Measurements from ENCODE around the gene DMRTB1.

DMRTB1 gene

DNA sequence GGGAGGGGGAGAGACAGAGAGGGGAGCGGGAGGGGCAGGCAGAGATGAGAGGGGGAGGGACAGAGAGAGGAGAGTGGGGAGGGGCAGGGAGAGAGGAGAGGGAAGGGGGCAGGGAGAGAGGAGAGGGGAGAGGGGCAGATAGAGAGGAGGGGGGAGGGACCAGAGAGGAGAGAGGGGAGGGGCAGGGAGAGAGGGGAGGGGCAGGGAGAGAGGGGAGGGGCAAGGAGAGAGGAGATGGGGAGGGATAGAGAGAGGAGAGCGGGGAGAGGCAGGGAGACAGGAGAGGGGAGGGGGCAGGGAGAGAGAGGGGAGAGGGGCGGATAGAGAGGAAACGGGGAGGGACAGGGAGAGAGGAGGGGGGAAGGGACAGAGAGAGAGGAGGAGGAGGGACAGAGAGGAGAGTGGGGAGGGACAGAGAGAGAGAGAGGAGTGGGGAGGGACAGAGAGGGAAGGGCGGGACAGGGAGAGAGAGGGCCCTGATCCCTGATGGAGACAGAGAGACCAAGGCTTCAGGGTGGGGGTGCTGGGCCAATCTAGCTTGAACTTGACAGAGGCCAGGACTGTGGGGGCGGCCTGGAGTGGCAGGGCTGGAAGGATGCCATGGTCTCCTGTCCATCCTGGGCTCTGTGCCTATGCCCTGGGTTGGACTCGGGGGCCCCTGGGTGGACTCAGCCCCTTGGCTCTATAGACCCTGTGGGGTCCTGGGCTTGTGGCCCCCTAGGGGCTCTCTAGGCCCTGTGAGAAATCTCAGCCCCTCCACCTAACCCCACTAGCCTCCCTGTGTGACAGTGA lies 43.6 kb downstream of the DMRTB1 start (continued):
- TF ChIP-seq, protein P1, sequence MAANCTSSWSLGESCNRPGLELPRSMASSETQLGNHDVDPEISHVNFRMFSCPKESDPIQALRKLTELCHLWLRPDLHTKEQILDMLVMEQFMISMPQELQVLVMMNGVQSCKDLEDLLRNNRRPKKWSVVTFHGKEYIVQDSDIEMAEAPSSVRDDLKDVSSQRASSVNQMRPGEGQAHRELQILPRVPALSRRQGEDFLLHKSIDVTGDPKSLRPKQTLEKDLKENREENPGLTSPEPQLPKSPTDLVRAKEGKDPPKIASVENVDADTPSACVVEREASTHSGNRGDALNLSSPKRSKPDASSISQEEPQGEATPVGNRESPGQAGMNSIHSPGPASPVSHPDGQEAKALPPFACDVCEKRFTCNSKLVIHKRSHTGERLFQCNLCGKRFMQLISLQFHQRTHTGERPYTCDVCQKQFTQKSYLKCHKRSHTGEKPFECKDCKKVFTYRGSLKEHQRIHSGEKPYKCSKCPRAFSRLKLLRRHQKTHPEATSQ (tag by site-specific recombination; IDR thresholded peaks at IDR 0.05) = peak; percentile 72; the same call in 1 of the 2 replicates
- no peak for TF ChIP-seq ZNF785 (tag by site-specific recombination; IDR thresholded peaks at IDR 0.05)
- no peak for TF ChIP-seq ZNF223 (tag by site-specific recombination; IDR thresholded peaks at IDR 0.05)
- no peak for TF ChIP-seq ZNF335 (tag by site-specific recombination; conservative IDR thresholded peaks at IDR 0.05)
- TF ChIP-seq ZNF626 (tag by site-specific recombination; IDR thresholded peaks at IDR 0.05) = no peak
- no peak for TF ChIP-seq ZNF623 (tag by site-specific recombination; IDR thresholded peaks at IDR 0.05)
- peak; percentile 58; the same call in 1 of the 2 replicates for TF ChIP-seq GLIS2 (tag by site-specific recombination; IDR thresholded peaks at IDR 0.05)
- TF ChIP-seq, protein P2, sequence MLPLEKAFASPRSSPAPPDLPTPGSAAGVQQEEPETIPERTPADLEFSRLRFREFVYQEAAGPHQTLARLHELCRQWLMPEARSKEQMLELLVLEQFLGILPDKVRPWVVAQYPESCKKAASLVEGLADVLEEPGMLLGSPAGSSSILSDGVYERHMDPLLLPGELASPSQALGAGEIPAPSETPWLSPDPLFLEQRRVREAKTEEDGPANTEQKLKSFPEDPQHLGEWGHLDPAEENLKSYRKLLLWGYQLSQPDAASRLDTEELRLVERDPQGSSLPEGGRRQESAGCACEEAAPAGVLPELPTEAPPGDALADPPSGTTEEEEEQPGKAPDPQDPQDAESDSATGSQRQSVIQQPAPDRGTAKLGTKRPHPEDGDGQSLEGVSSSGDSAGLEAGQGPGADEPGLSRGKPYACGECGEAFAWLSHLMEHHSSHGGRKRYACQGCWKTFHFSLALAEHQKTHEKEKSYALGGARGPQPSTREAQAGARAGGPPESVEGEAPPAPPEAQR (tag by site-specific recombination; IDR thresholded peaks at IDR 0.05) = no peak
- TF ChIP-seq ZBTB6 (tag by site-specific recombination; IDR thresholded peaks at IDR 0.05) = no peak
- TF ChIP-seq, protein P3, sequence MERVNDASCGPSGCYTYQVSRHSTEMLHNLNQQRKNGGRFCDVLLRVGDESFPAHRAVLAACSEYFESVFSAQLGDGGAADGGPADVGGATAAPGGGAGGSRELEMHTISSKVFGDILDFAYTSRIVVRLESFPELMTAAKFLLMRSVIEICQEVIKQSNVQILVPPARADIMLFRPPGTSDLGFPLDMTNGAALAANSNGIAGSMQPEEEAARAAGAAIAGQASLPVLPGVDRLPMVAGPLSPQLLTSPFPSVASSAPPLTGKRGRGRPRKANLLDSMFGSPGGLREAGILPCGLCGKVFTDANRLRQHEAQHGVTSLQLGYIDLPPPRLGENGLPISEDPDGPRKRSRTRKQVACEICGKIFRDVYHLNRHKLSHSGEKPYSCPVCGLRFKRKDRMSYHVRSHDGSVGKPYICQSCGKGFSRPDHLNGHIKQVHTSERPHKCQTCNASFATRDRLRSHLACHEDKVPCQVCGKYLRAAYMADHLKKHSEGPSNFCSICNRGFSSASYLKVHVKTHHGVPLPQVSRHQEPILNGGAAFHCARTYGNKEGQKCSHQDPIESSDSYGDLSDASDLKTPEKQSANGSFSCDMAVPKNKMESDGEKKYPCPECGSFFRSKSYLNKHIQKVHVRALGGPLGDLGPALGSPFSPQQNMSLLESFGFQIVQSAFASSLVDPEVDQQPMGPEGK (tag by site-specific recombination; IDR thresholded peaks at IDR 0.05) = peak; percentile 62
- TF ChIP-seq SALL2 (tag by site-specific recombination; IDR thresholded peaks at IDR 0.05; ENCODE audit: borderline replicate concordance) = no peak
- no peak for TF ChIP-seq ZNF248 (tag by site-specific recombination; IDR thresholded peaks at IDR 0.05)
- 0 out of 2 replicates have a peak, but pooled peaks have one; percentile 13 for TF ChIP-seq EGR2 (tag by site-specific recombination; IDR thresholded peaks at IDR 0.05; ENCODE audit: low read depth)
- no peak for TF ChIP-seq ZNF561 (tag by site-specific recombination; IDR thresholded peaks at IDR 0.05; ENCODE audit: borderline replicate concordance)
- peak; percentile 82 for TF ChIP-seq ZNF398 (tag by site-specific recombination; IDR thresholded peaks at IDR 0.05)
- TF ChIP-seq SCRT1 (tag by site-specific recombination; IDR thresholded peaks at IDR 0.05; ENCODE audit: borderline replicate concordance) = no peak
- TF ChIP-seq SP2 (tag by site-specific recombination; IDR thresholded peaks at IDR 0.05) = peak; percentile 70
- TF ChIP-seq, protein P4, sequence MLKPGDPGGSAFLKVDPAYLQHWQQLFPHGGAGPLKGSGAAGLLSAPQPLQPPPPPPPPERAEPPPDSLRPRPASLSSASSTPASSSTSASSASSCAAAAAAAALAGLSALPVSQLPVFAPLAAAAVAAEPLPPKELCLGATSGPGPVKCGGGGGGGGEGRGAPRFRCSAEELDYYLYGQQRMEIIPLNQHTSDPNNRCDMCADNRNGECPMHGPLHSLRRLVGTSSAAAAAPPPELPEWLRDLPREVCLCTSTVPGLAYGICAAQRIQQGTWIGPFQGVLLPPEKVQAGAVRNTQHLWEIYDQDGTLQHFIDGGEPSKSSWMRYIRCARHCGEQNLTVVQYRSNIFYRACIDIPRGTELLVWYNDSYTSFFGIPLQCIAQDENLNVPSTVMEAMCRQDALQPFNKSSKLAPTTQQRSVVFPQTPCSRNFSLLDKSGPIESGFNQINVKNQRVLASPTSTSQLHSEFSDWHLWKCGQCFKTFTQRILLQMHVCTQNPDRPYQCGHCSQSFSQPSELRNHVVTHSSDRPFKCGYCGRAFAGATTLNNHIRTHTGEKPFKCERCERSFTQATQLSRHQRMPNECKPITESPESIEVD (tag by site-specific recombination; IDR thresholded peaks at IDR 0.05) = no peak
- TF ChIP-seq ZNF280D (tag by site-specific recombination; IDR thresholded peaks at IDR 0.05) = no peak
- TF ChIP-seq ZNF366 (tag by site-specific recombination; conservative IDR thresholded peaks at IDR 0.05) = peak; percentile 54; the same call in 1 of the 2 replicates
- TF ChIP-seq KLF8 (tag by site-specific recombination; IDR thresholded peaks at IDR 0.05) = no peak; the same call in 1 of the 2 replicates
- TF ChIP-seq TRIM28 (IDR thresholded peaks at IDR 0.05; ENCODE audit: borderline replicate concordance, low read length) = no peak
- TF ChIP-seq TCF7L2 (IDR thresholded peaks at IDR 0.05; ENCODE audit: borderline replicate concordance, low read depth, low read length) = no peak
- TF ChIP-seq WT1 (tag by site-specific recombination; IDR thresholded peaks at IDR 0.05) = peak; percentile 91
- TF ChIP-seq IKZF3 (tag by site-specific recombination; IDR thresholded peaks at IDR 0.05) = no peak
- TF ChIP-seq ZNF529 (tag by site-specific recombination; IDR thresholded peaks at IDR 0.05; ENCODE audit: insufficient replicate concordance) = no peak
